Neural cell (in vitro differentiated cells): ENCODE results near the gene SMTNL1. TPM values are rescaled to one million over a fixed set of nuclear protein-coding genes. Genes with fewer than 3 reads are reported as not detected.

Experiments
- H2AFZ ChIP-seq: fragments of 200-600, 300-800 bp; sonication (generic), shearing (Covaris generic); 2 replicates; pipeline ENCODE4 v1.6.0; 2014; ENCODE audit warnings: low read depth, mild to moderate bottlenecking, antibody characterized with exemption, low read length, moderate library complexity
- H3F3A ChIP-seq: fragments of 200-600 bp; shearing (Covaris generic); 2 replicates; pipeline ENCODE4 v1.6.1; 2016; ENCODE audit warnings: mild to moderate bottlenecking, moderate library complexity, mixed read lengths, antibody characterized with exemption, low read length; ENCODE audit not compliant: insufficient read depth, poor library complexity, severe bottlenecking
- H3K27ac ChIP-seq: fragments of 200-600, 300-800 bp; sonication (generic), shearing (Covaris generic); 2 replicates; pipeline ENCODE4 v1.5.1; 2014; ENCODE audit warnings: mild to moderate bottlenecking, low read length, moderate library complexity
- H3K27me3 ChIP-seq: fragments of 300-800, 200-600 bp; sonication (generic), shearing (Covaris generic); 2 replicates; pipeline ENCODE4 v1.6.0; 2014; ENCODE audit warnings: mild to moderate bottlenecking, low read depth, low read length, moderate library complexity; ENCODE audit not compliant: insufficient read depth
- H3K36me3 ChIP-seq: fragments of 300-800, 200-600 bp; sonication (generic), shearing (Covaris generic); 2 replicates; pipeline ENCODE4 v1.5.1; 2014; ENCODE audit warnings: mild to moderate bottlenecking, antibody characterized with exemption, low read length, moderate library complexity; ENCODE audit not compliant: insufficient read depth
- H3K4me2 ChIP-seq: fragments of 300-800, 200-600 bp; sonication (generic), shearing (Covaris generic); 2 replicates; pipeline ENCODE4 v1.6.0; 2014; ENCODE audit warnings: mild to moderate bottlenecking, low read length
- H3K4me3 ChIP-seq: fragments of 300-800, 200-600 bp; sonication (generic), shearing (Covaris generic); 2 replicates; pipeline ENCODE4 v1.5.1; 2014; ENCODE audit warnings: mild to moderate bottlenecking, low read length, moderate library complexity
- H3K79me2 ChIP-seq: fragments of 200-600 bp; shearing (Covaris generic); replicated peaks from 2 replicates; pipeline ENCODE4 v1.6.0; 2014; ENCODE audit warnings: mild to moderate bottlenecking, low read length, moderate library complexity; ENCODE audit not compliant: insufficient read depth
- H3K9ac ChIP-seq: fragments of 300-800, 200-600 bp; sonication (generic), shearing (Covaris generic); 2 replicates; pipeline ENCODE4 v1.6.1; 2016; ENCODE audit warnings: mild to moderate bottlenecking, low read length, mixed read lengths
- H3K9me2 ChIP-seq: fragments of 200-600 bp; shearing (Covaris generic); 2 replicates; pipeline ENCODE4 v1.6.1; 2016; ENCODE audit warnings: mild to moderate bottlenecking, low read length, mixed read lengths; ENCODE audit not compliant: insufficient read depth
- H3K9me3 ChIP-seq: fragments of 200-600, 300-800 bp; sonication (generic), shearing (Covaris generic); 2 replicates; pipeline ENCODE4 v1.6.1; 2016; ENCODE audit warnings: mild to moderate bottlenecking, mixed run types, low read length, moderate library complexity, mixed read lengths
- H4K20me1 ChIP-seq: fragments of 200-600 bp; shearing (Covaris generic); 2 replicates; pipeline ENCODE4 v1.6.1; 2016; ENCODE audit warnings: mild to moderate bottlenecking, mixed run types; ENCODE audit not compliant: insufficient read depth
- EP300 ChIP-seq: fragments of 450-650 bp; conservative IDR thresholded peaks from 2 replicates; pipeline ENCODE4 v1.6.1; 2014; ENCODE audit warnings: antibody characterized with exemption, mild to moderate bottlenecking, moderate library complexity; ENCODE audit not compliant: poor library complexity, severe bottlenecking
- EZH2 ChIP-seq: fragments of 200-600, 300-800 bp; shearing (Covaris generic), sonication (generic); IDR thresholded peaks from 2 replicates; pipeline ENCODE4 v1.6.1; 2014; ENCODE audit warnings: antibody characterized with exemption, low read length, borderline replicate concordance, mild to moderate bottlenecking; ENCODE audit not compliant: insufficient read depth, poor library complexity, severe bottlenecking
- POLR2AphosphoS5 ChIP-seq: IDR thresholded peaks from 2 replicates; pipeline ENCODE4 v1.6.1; 2012
- RAD21 ChIP-seq: fragments of 450-650 bp; conservative IDR thresholded peaks from 2 replicates; pipeline ENCODE4 v1.6.1; 2014; ENCODE audit warnings: antibody characterized with exemption, mild to moderate bottlenecking, moderate library complexity
- REST ChIP-seq: IDR thresholded peaks from 2 replicates; pipeline ENCODE4 v1.6.1; 2012; ENCODE audit warnings: borderline replicate concordance
- TAF1 ChIP-seq: IDR thresholded peaks from 2 replicates; pipeline ENCODE4 v1.6.1; 2012; ENCODE audit warnings: low read depth
- polyA plus RNA-seq: library from polyadenylated mRNA; depleted of rRNA; stranded (reverse); fragments of >200 nt; gene quantifications from 2 replicates; pipeline ENCODE4 v1.2.3, GENCODE V29; 2014
- TF ChIP-seq, protein P1 (sequence below): fragments of 450-650 bp; IDR thresholded peaks from 2 replicates; pipeline ENCODE4 v1.5.1; 2014; ENCODE audit warnings: antibody characterized with exemption, mild to moderate bottlenecking, moderate library complexity; ENCODE audit not compliant: poor library complexity, severe bottlenecking

SMTNL1 gene
- polyA plus RNA-seq, 1 donor from 2014 or later = not detected

- TF ChIP-seq RAD21 = no peak
- Histone ChIP-seq H3K9ac (no peak overlapping the region), H3K27me3 (no peaks in the 10 kb centered on the region), H3K79me2 (no peaks in the 10 kb centered on the region), H3K4me3 (no peak overlapping the region), H3K4me2 (no peak overlapping the region), H3K36me3 (no peaks in the 10 kb centered on the region), H3K9me3 (no peaks in the 10 kb centered on the region), H2AFZ (no peak overlapping the region), H3F3A (no peaks in the 10 kb centered on the region), H4K20me1 (no peaks in the 10 kb centered on the region), H3K9me2 (no peaks in the 10 kb centered on the region), H3K27ac (no peak overlapping the region)
Measured at GRCh38 chr11:57500515-57500914, 36.9 kb upstream of the SMTNL1 start.

GRCh38 chr11:57500926-57501325, 36.5 kb upstream of the SMTNL1 start:
- Histone ChIP-seq H2AFZ (no peak overlapping the region), H3K27ac (no peak overlapping the region), H3K4me2 (no peak overlapping the region), H3K9ac (no peak overlapping the region), H4K20me1 (no peaks in the 10 kb centered on the region), H3K9me3 (no peaks in the 10 kb centered on the region), H3K9me2 (no peaks in the 10 kb centered on the region), H3K36me3 (no peaks in the 10 kb centered on the region), H3K79me2 (no peaks in the 10 kb centered on the region), H3K27me3 (no peaks in the 10 kb centered on the region), H3F3A (no peaks in the 10 kb centered on the region), H3K4me3 (no peak overlapping the region)
- TF ChIP-seq TAF1 (no peak), EP300 (no peak)
- TF ChIP-seq, protein P1, sequence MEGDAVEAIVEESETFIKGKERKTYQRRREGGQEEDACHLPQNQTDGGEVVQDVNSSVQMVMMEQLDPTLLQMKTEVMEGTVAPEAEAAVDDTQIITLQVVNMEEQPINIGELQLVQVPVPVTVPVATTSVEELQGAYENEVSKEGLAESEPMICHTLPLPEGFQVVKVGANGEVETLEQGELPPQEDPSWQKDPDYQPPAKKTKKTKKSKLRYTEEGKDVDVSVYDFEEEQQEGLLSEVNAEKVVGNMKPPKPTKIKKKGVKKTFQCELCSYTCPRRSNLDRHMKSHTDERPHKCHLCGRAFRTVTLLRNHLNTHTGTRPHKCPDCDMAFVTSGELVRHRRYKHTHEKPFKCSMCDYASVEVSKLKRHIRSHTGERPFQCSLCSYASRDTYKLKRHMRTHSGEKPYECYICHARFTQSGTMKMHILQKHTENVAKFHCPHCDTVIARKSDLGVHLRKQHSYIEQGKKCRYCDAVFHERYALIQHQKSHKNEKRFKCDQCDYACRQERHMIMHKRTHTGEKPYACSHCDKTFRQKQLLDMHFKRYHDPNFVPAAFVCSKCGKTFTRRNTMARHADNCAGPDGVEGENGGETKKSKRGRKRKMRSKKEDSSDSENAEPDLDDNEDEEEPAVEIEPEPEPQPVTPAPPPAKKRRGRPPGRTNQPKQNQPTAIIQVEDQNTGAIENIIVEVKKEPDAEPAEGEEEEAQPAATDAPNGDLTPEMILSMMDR = no peak

GRCh38 chr11:57501953-57502352, 35.4 kb upstream of the SMTNL1 start:
- no peaks in the 10 kb centered on the region for H3K9me2 ChIP-seq
- no peak overlapping the region for H2AFZ ChIP-seq
- no peaks in the 10 kb centered on the region for H3F3A ChIP-seq
- H3K9ac ChIP-seq = no peak overlapping the region
- H3K36me3 ChIP-seq = no peaks in the 10 kb centered on the region
- no peak overlapping the region for H3K4me2 ChIP-seq
- no peaks in the 10 kb centered on the region for H4K20me1 ChIP-seq
- H3K27me3 ChIP-seq = no peaks in the 10 kb centered on the region
- H3K9me3 ChIP-seq = no peaks in the 10 kb centered on the region
- H3K27ac ChIP-seq = no peak overlapping the region
- no peak overlapping the region for H3K4me3 ChIP-seq
- TF ChIP-seq, protein P1 = no peak
- TF ChIP-seq EZH2 = no peak
- TF ChIP-seq TAF1 = no peak
- TF ChIP-seq POLR2AphosphoS5 = no peak
- TF ChIP-seq REST = no peak
- no peaks in the 10 kb centered on the region for H3K79me2 ChIP-seq
